H54 (cell line): ENCODE results near the gene NFKBIZ.
"Not testable (repeated sequence)": the region's sequence is repeated elsewhere in the genome, so short reads cannot be mapped to it uniquely, and the experiment has no call there.

Experiments used
- DNase-seq: peaks from one replicate; pipeline ENCODE4 v3.0.0; 2011; ENCODE audit warnings: low spot score, mixed read lengths; ENCODE audit not compliant: insufficient read length
- FAIRE-seq: peaks from 3 replicates; lab custom pipeline; 2011; peaks lifted over from hg19 to GRCh38; lab: Jason Lieb, UNC
- POLR2A ChIP-seq: IDR thresholded peaks from 2 replicates; pipeline ENCODE4 v1.6.1; 2011; ENCODE audit warnings: low read depth, mild to moderate bottlenecking, low read length

NFKBIZ gene

GRCh38 chr3:101886626-101887025 is 37.3 kb downstream of the NFKBIZ start:
- no peak for FAIRE-seq
- DNase-seq = no peak
- TF ChIP-seq POLR2A = no peak

GRCh38 chr3:101888653-101889052 is 39.3 kb downstream of the NFKBIZ start:
- FAIRE-seq (no peak), DNase-seq (no peak)
- TF ChIP-seq POLR2A = no peak

DNA sequence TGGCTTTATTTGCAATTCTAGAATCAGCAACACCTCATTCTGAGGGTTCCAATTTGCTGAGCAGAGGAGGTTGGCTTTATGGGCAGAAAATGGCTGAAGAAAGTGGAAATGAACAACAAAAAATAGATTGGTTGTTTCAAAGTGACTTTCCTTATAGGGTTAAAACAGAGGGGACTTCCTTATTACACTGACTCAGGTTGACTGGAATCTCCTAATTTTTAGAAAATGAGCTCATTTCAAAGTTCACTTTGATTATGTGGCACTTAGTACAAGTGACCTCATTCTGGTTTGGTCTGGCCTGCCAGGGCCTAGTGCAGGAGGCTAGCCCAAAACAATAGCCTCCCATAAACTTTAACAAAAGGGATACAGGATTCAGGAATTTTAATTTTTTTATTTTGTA is 41.4 kb downstream of the NFKBIZ start:
- FAIRE-seq (peak; percentile 50), DNase-seq (no peak)
- TF ChIP-seq POLR2A = no peak

DNA sequence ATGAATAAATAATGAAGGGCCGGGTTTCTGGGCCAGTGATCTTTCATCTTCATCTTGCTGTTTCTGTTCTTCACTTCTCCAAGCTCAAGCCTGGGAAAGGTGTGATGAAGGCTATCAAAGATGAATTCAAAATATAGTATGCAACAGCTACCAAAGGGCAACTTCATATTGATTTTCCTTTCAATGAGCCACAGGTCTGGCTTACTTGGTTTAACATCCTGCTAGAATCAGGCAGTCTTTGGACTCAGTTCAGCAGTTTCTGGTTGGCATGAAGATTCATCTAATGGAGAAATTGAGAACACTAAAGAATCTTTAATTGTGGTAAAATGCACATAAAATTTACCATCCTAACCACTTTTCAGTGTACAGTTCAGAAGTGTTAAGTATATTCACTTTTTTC is 43.3 kb downstream of the NFKBIZ start:
- DNase-seq = no peak
- no peak for TF ChIP-seq POLR2A
- no peak for FAIRE-seq

DNA sequence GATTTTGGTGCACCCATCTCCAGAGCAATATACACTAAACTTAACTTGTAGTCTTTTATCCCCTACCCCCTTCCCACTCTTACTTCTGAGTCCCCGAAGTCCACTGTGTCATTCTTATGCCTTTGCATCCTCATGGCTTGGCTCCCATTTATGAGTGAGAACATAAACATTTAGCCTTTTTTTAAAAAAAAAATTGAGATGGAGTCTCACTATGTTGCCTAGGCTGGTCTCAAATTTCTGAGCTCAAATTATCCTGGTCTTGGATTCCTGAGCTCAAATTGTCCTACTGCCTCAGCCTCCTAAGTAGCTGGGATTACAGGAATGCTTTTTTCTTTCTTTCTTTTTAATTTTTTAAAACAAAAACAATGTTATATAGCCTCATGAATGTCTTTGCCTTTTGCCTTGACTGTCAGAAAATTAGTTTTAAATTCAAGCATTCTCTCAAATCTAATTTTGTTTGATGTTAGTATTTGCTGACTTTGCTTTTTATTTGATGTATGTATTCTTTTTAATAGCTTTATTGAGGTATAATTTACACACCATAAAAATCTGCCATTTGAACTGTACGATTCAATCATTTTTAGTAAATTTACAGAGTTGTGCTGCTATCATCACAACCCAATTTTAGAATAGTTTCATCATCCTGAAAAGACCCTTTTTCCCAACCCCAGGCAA is 46.9 kb downstream of the NFKBIZ start:
- FAIRE-seq = no peak

DNA sequence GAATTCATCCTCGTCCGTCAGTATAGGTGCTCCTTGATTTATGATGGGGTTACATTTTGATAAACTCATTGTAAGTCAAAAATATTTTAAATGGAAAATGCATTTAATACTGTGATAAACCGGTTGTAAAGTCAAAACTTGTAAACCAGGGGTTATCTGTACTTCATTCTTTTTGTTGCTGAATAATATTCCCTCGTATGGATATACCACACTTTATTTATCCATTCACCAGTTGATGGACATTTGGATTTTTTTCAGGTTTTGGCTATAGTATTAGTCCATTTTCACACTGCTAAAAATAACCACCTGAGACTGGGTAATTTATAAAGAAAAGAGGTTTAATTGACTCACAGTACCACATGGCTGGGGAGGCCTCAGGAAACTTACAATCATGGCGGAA is 47.7 kb downstream of the NFKBIZ start:
- DNase-seq = no peak
- TF ChIP-seq POLR2A = no peak
- no peak for FAIRE-seq

More for the DNA sequence above, 46.9 kb downstream of the NFKBIZ start:
- no peak for DNase-seq
- no peak for TF ChIP-seq POLR2A

GRCh38 chr3:101898039-101898438 is 48.7 kb downstream of the NFKBIZ start:
- TF ChIP-seq POLR2A = no peak
- DNase-seq = no peak
- no peak for FAIRE-seq

GRCh38 chr3:101898752-101899169 is 49.4 kb downstream of the NFKBIZ start:
- DNase-seq = no peak
- no peak for FAIRE-seq
- no peak for TF ChIP-seq POLR2A

DNA sequence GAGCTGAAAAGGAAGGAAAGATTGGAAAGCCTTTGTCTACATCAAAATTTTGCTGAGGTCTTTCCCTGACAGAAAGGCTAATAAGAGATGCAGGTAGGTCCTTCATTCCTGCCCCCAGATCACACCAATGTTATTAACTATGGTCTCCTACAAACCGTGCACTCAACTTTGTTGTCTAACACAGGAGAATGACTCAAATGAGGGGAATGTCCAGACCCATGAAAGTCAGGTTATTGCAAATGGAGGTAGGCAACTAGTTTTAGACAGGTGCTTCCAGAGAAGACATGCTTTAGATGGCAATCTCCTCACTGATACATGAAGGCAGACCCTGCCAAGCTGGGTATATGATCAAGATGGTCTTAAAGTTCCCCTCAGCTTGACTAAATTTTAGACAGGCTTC is 51.0 kb downstream of the NFKBIZ start:
- TF ChIP-seq POLR2A = no peak
- FAIRE-seq (no peak), DNase-seq (no peak)

DNA sequence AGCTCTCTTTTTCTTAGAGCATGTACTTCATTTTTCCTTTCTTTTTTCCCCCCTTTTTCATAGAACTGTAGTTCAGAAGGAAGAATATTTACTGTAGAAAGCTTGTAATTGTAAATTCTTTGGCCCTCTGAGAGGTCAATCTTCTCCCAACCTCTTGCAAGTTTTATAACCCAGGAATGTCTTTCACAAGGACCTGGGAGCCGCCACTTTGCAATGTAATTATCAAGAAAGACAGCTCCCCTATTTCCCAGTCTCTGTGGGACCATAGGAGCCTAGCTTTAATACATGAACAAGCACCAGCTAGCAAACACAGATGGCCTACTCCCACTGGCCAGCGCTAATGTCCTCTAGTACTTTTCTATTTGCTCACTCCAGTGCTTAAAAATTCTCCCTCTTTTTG is 51.4 kb downstream of the NFKBIZ start:
- no peak for DNase-seq
- no peak for TF ChIP-seq POLR2A
- FAIRE-seq = no peak

DNA sequence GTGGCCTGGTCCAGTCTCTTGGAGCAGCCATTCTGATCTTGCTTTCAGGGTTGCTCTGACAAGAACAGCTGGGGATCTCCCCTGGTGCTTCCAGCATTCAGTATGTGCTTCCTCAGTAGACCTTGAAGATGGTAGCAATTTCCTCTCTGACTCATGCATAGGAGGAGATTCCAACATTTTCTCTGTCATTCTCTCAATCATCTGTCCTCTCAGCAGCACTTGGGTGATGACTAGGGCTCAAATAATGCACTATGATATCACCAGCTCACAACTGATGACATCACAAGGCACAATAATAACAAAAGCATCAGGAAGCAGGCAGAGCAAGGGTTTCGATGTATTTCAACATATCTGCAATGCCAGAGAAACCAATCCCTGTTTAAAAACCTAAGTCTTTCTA is 52.7 kb downstream of the NFKBIZ start:
- TF ChIP-seq POLR2A = no peak
- FAIRE-seq = peak; percentile 98
- peak; percentile 28 for DNase-seq

- no peak for DNase-seq
- peak; percentile 85 for FAIRE-seq
- TF ChIP-seq POLR2A = no peak
These were observed 54.1 kb downstream of the NFKBIZ start for GRCh38 chr3:101903451-101903871.

DNA sequence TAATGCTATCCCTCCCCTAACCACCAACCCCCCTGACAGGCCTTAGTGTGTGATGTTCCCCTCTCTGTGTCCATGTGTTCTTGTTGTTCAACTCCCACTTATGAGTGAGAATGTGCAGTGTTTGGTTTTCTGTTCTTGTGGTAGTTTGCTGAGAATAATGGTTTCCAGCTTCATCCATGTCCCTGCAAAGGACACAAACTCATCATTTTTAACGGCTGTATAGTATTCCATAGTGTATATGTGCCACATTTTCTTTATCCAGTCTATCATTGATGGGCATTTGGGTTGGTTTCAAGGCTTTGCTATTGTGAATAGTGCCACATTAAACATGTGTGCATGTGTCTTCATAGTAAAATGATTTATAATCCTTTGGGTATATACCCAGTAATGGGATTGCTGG is 56.3 kb downstream of the NFKBIZ start:
- not testable (repeated sequence) for FAIRE-seq

More for the DNA sequence above, 56.3 kb downstream of the NFKBIZ start:
- not testable (repeated sequence) for DNase-seq
